Skeletal muscle tissue (tissue), 4 donors: ENCODE data around the gene BRPF1. TPM values are rescaled to one million over a fixed set of nuclear protein-coding genes. Genes with fewer than 3 reads are reported as not detected.

ENCODE experiments used
- H3K27ac ChIP-seq: one replicate; pipeline ENCODE4 v1.7.0; 2013; ENCODE audit warnings: mild to moderate bottlenecking, low read depth, low read length, inconsistent platforms
- H3K27me3 ChIP-seq, 3 donors: one replicate each; pipeline ENCODE4 v1.7.0; 2013; ENCODE audit warnings: low read length in 3 of 3; ENCODE audit not compliant: control insufficient read depth in 3 of 3, insufficient read depth in 3 of 3
- H3K36me3 ChIP-seq, 3 donors: one replicate each; pipeline ENCODE4 v1.7.0; 2013; ENCODE audit warnings: low read length in 3 of 3; ENCODE audit not compliant: control insufficient read depth in 3 of 3, insufficient read depth in 3 of 3
- H3K4me1 ChIP-seq, 3 donors: one replicate each; pipeline ENCODE4 v1.7.0; 2013; ENCODE audit warnings: low read length in 3 of 3, mild to moderate bottlenecking in 3 of 3; ENCODE audit not compliant: control insufficient read depth in 3 of 3, insufficient read depth in 3 of 3
- H3K4me3 ChIP-seq, 3 donors: one replicate each; pipeline ENCODE4 v1.7.0; 2013; ENCODE audit warnings: low read length in 3 of 3
- H3K9ac ChIP-seq, 3 donors: one replicate each; pipeline ENCODE4 v1.7.0; 2013; ENCODE audit warnings: low read length in 3 of 3, mild to moderate bottlenecking in 3 of 3, moderate library complexity in 2 of 3, low read depth in 1 of 3
- H3K9me3 ChIP-seq, 3 donors: one replicate each; pipeline ENCODE4 v1.7.0; 2013; ENCODE audit warnings: low read length in 3 of 3; ENCODE audit not compliant: control insufficient read depth in 3 of 3
- total RNA-seq: library from RNA; depleted of rRNA; stranded (reverse); fragments of >200 nt; gene quantifications from one replicate; pipeline ENCODE4 v1.2.3, GENCODE V29; 2014
- donor health status: Osteomylitis.

The BRPF1 gene
- total RNA-seq, 1 donor from 2014 or later, result 10.4 TPM

DNA sequence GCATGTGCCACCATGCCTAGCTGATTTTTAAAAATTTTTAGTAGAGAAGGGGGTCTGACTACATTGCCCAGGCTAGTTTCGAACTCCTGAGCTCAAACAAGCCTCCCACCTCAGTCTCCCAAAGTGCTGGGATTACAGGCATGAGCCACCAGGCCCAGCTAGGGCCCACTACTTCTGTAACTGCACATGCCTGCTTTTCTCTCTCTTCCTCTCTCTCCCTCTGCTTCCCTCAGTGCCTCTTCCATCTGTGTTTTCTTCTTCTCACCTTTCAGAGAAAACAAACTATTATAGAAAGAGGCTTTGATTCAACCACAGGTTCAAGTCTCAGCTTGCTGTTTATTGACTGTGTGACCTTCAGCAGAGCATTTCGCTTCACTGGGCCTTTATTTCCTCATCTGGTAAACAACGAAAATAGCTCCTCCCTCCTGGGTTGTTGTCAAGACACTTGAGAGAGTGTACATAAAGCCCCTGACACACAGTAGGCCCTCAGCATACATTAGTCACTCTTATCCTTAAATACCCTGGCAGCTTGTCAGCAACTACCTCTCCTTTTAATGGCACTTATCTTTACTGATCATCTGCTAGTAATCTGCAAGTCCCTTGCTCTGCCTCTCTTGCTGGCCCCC lies 50.6 kb downstream of the BRPF1 start:
- Histone ChIP-seq H3K27me3 (no peaks in the 10 kb centered on the region), H3K4me1 (peaks cover 3 to 13% (median 5%) of the 10 kb centered on the region in 3 donors), H3K9ac (no peak overlapping the region), H3K4me3 (no peak overlapping the region), H3K27ac (no peak overlapping the region), H3K9me3 (no peaks in the 10 kb centered on the region), H3K36me3 (peaks cover 41 to 57% (median 44%) of the 10 kb centered on the region in 3 donors)

DNA sequence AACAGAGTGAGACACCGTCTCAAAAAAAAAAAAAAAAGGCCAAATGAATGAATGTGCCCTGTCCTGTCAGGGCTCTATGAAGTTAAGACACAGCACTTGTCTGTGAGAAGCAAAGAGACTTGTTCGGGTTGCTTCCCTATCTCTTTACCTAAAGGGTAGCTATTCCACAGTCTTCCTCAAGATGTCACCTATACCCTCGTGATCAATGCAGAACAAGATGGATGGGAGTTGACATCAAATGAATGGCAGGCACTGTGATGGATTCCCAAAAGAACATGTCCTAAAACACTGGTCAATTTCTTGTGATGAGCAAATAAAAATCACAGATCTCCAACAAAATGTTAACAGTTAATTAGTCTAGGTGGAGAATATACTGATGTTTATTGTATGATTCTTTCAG lies 51.2 kb downstream of the BRPF1 start:
- H3K36me3 ChIP-seq, result peaks cover 46 to 64% (median 47%) of the 10 kb centered on the region in 3 donors

DNA sequence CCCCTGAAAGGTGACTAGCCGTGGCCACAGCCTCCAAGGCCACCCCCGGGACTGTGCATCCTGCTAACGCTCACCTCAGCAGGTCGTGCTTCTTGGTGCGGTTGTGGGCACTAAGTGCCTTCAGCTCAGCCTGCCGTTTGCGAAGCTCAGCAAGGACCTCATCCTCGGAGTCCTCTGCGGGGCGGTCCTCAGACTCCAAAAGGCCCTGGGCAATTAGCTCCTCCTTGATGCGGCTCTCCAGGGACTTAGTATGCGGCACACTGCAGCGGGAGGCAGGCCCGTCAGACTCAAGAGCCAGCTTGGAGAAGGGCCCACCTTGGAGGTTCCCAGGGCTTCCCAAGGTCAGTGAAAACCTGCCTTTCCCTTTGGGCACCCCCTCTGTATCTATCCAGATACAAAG lies 52.4 kb downstream of the BRPF1 start:
- Histone ChIP-seq H3K9ac (no peak overlapping the region), H3K4me3 (no peak overlapping the region), H3K36me3 (peaks cover 46 to 64% (median 48%) of the 10 kb centered on the region in 3 donors), H3K4me1 (peaks cover 0 to 6% (median 0%) of the 10 kb centered on the region in 3 donors), H3K27ac (no peak overlapping the region), H3K27me3 (no peaks in the 10 kb centered on the region), H3K9me3 (no peaks in the 10 kb centered on the region)

More for the DNA sequence above, 51.2 kb downstream of the BRPF1 start:
- Histone ChIP-seq H3K27me3 (no peaks in the 10 kb centered on the region), H3K9me3 (no peaks in the 10 kb centered on the region), H3K4me3 (no peak overlapping the region), H3K9ac (no peak overlapping the region), H3K27ac (no peak overlapping the region), H3K4me1 (peaks cover 3 to 13% (median 4%) of the 10 kb centered on the region in 3 donors)

DNA sequence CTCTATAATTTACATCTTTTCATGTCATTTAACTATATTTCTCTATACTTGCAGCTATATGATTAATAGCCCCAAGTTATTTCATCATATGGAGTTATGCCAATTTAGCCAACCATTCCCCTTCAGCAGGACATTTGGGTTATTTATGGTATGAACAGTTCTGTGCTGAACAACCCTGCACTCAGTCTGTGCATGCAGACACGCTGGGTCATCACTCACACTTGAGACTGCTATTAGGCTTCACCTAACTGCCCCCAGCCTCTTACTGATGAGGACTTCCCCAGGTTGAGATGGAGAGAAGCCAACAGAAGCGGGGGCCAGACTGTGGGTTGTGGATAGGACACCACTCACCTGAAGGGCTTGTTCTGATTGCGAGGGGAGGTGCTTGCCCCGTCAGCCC lies 53.4 kb downstream of the BRPF1 start:
- Histone ChIP-seq H3K4me1 (no peaks in the 10 kb centered on the region), H3K9me3 (no peaks in the 10 kb centered on the region), H3K4me3 (no peak overlapping the region), H3K36me3 (peaks cover 45 to 69% (median 55%) of the 10 kb centered on the region in 3 donors), H3K27ac (no peak overlapping the region), H3K27me3 (no peaks in the 10 kb centered on the region), H3K9ac (no peak overlapping the region)

DNA sequence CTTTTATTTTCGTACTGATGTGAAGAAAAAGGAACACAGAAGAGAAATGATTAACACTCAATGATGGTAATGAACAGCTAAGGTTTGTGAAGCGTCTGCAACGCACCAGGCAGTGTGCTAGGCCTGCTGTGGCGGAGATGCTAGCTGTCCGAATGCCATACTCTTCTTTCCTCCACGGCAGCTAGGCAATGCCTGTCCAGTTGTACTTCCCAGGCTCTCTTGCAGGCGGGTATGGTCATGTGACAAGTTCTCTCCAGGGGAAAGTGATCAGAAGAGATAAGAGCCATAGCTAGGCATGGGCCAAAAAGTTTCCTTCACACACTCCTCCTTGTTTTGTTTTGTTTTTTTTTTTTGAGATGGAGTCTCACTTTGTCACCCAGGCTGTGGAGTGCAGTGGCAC lies 54.1 kb downstream of the BRPF1 start:
- no peaks in the 10 kb centered on the region for H3K4me1 ChIP-seq
- no peaks in the 10 kb centered on the region for H3K27me3 ChIP-seq
- H3K4me3 ChIP-seq, result no peak overlapping the region
- H3K27ac ChIP-seq, result no peak overlapping the region
- H3K9ac ChIP-seq, result no peak overlapping the region
- no peaks in the 10 kb centered on the region for H3K9me3 ChIP-seq
- H3K36me3 ChIP-seq, result peaks cover 43 to 67% (median 48%) of the 10 kb centered on the region in 3 donors

DNA sequence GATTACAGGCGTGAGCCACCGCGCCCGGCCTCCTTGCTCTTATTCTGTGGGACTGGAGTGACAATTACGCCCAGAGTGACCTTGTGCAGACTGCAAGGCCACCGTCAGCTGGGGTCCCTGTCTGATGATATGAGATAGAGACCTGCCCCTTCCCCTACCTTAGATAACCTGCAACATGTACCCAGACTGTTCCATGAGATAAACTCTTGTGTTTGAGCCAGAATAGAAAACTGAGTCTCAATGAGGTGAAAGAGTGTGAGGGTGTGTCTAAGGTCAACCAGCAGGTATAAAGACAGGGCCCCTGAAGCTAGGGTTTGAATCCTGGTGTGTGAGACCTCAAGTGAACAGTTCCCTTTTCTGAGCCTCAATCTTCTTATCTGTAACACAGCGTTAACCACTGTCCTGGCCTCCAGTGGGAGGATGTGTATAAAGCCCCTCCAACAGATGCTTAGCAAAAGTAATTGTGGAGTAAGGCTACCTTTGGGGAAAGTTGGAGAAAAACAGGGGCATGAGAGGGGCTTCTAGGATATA lies 54.7 kb downstream of the BRPF1 start:
- peaks cover 3 to 6% (median 3%) of the 10 kb centered on the region in 3 donors for H3K4me1 ChIP-seq
- no peaks in the 10 kb centered on the region for H3K9me3 ChIP-seq
- no peak overlapping the region for H3K27ac ChIP-seq
- peaks cover 41 to 63% (median 50%) of the 10 kb centered on the region in 3 donors for H3K36me3 ChIP-seq
- no peak overlapping the region for H3K9ac ChIP-seq
- H3K27me3 ChIP-seq, result no peaks in the 10 kb centered on the region
- no peak overlapping the region for H3K4me3 ChIP-seq

DNA sequence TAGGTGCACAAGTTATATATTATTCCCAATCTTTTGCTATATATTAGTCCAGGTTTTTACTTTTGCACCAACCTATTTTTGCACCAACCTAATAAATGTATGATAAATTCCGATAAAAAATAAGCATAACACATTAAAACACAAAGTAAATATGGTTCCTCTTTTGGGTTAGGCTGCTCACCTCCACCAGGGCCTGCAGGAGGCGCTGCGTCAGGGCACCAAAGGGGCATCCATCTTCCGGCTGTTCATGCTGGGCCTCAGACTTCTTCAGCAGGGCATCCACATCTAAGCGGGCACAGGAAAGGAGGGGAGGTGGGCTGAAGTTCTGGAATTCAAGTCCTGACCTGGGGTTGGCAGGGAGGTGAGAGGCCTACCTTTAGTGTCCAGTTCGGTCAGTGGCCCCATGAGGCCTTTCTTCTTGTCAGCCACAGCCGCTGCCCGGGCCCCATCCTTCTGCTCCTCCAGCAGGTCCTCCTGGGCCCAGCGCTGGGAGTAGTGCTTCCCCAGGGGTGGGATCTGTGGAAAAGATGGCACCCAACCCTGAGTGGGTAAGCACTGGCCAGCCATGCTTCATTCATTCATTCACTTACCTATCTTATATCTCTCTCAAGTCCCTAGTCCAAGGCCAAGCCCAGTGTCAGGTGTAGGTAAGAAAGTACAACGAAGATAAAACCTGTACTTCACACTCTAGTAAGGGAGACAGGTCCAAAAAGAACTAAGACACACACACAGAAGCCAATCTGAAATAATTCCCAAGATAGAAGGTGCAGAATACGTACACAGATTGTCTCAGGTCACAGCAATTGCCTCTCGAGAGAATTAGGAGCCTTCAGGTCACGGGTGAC lies 55.5 kb downstream of the BRPF1 start:
- H3K36me3 ChIP-seq, result peaks cover 36 to 60% (median 46%) of the 10 kb centered on the region in 3 donors
- no peak overlapping the region for H3K9ac ChIP-seq
- H3K4me1 ChIP-seq, result peaks cover 10 to 14% (median 11%) of the 10 kb centered on the region in 3 donors
- no peaks in the 10 kb centered on the region for H3K9me3 ChIP-seq
- no peaks in the 10 kb centered on the region for H3K27me3 ChIP-seq
- H3K4me3 ChIP-seq, result no peak overlapping the region
- no peak overlapping the region for H3K27ac ChIP-seq

DNA sequence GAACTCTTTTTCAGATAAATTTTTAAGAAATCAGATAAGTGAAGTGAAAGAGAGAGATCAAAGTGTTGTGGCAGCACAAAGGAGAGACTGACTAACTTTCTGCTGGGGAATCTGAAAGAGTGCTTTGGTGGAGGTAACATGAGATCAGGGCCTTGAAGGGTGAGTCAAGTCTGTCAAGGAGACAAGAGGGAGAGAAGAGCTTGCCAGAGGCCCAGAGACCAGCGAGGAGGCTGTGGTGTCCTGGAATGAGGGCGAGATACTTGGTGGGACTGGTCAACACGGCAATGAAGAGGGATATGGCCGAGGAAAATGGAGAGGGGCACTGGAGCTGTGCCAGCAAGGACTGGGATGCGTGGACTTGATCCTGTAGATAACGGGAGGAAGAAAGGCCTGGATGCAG lies 56.2 kb downstream of the BRPF1 start:
- H3K4me3 ChIP-seq, result no peak overlapping the region
- no peak overlapping the region for H3K27ac ChIP-seq
- no peak overlapping the region for H3K9ac ChIP-seq
- H3K4me1 ChIP-seq, result peaks cover 10 to 14% (median 11%) of the 10 kb centered on the region in 3 donors
- H3K27me3 ChIP-seq, result no peaks in the 10 kb centered on the region
- peaks cover 35 to 54% (median 43%) of the 10 kb centered on the region in 3 donors for H3K36me3 ChIP-seq
- H3K9me3 ChIP-seq, result no peaks in the 10 kb centered on the region

DNA sequence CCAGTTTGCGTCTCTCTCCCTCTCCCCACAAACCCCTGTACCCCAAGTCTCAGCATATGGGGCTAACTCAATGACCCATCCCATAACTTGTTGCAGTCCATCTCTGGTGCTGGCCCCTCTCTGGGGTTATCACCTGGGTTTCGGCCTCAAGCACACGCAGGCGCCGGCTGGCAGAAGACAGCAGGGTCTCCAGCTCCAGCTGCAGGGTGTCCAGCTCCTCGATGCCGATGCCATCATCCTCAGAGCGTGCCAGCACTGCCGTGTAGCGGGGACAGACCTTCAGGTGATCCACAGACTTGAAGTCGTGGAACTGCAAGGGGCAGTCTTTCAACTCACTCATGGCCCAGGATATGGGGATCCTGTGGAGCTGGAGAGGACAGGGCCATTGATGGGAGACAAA lies 59.6 kb downstream of the BRPF1 start:
- H3K9ac ChIP-seq, result peak overlapping the region; percentile 7 to 97 (median 94)

More for the DNA sequence above, 59.6 kb downstream of the BRPF1 start:
- H3K27me3 ChIP-seq, result no peaks in the 10 kb centered on the region
- H3K4me1 ChIP-seq, result peaks cover 19 to 32% (median 27%) of the 10 kb centered on the region in 3 donors
- H3K4me3 ChIP-seq, result peak overlapping the region in 1 of 3 donors; percentile 97
- H3K27ac ChIP-seq, result no peak overlapping the region
- no peaks in the 10 kb centered on the region for H3K9me3 ChIP-seq
- peaks cover 22 to 31% (median 31%) of the 10 kb centered on the region in 3 donors for H3K36me3 ChIP-seq
